Left forelimb (tissue), 1 donor: Measurements from ENCODE around the gene ERC1.
"Not testable (repeated sequence)": the region's sequence is repeated elsewhere in the genome, so short reads cannot be mapped to it uniquely, and the experiment has no call there.

Experiments
- DNase-seq: peaks from one replicate; pipeline ENCODE4 v3.0.0-alpha.2; 2018; ENCODE audit warnings: low spot score

Gene ERC1

DNA sequence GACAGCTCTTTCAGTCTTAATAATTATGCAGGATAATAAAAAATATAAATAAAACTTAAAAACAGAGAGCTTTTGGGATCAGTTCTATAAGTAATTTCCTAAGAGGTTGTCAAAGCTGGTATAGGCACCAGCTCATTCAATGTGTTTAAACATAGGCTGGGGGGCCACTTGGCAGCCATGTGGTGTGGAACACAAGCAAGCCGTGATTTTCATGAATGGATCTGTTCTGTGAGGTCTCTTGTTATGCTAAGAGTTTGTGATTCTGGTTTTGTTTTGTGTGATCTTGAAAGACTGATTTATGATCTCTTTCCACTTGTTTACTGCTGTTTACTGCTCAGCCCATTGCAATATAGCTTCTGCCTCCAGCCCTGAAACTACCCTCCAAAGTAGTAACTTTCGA is 362.4 kb downstream of the ERC1 start:
- no peak for DNase-seq

DNA sequence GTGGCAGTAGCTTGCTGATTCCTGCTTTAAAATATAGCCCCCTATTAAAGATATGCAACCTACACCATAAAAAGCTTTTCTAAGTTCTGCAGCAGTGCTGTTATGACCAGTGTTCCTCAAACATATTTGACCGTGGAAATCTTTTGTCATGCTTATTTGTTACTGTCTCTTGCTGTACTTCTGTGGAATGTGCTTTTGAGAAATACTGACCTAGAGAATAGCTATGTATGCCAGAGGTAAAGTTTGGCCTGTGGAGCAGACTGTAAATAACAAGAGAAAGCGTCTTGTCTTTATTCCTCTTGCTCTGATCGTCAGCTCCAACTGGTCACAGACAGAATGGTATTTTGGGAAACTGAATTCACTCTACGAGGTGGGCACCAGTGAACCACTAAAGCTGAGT is 364.4 kb downstream of the ERC1 start:
- DNase-seq, result no peak

DNA sequence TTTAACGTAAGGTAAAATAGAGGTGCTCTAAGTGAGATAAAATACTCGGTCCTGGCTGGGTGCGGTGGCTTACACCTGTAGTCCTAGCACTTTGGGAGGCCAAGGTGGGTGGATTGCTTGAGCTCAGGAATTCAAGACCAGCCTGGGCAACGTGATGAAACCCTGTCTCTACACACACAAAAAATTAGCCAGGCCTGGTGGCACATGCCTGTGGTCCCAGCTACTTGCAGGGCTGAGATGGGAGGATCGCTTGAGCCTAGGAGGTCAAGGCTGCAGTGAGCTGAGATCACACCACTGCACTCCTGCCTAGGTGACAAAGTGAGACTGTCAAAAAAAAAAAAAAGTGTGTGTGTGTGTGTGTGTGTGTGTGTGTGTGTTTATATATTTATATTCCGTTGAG is 364.8 kb downstream of the ERC1 start:
- not testable (repeated sequence) for DNase-seq

DNA sequence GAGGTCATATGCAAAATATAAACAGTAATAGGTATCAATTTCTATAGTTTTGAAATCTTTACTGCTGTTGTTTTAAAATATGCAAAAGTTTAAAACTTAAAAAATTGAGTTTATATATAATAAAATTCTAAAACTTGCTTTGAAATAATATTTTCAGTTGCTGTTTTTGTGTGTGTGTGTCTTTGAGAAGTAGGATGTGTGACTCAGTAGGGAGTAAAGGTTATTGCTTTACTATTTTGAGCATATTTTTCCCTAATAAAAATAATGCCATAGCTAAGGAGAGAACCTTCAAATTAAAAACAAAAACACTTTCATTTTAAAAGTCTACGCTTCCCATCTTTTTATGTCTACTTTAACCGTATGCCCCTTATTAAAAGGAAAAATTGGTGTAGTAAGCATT is 365.3 kb downstream of the ERC1 start:
- DNase-seq, result no peak

DNA sequence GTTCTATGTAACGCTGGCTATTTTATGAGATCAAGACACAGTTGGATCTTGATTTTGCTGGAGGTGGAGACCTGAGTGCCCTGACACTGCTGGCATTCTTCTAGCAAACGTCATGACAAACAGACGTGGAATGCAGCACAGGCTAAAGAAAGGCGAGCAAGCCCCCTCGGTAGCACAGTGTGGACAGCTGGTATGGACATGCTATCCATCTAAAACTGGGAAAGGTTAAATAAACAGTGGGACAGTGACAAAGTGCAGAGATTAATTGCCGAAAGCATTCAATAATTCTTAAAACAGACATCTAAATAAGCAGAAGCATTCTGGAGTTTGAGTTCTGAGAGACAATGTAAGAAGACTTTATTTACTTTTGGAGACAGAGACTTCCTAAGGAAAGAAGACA is 366.1 kb downstream of the ERC1 start:
- no peak for DNase-seq

DNA sequence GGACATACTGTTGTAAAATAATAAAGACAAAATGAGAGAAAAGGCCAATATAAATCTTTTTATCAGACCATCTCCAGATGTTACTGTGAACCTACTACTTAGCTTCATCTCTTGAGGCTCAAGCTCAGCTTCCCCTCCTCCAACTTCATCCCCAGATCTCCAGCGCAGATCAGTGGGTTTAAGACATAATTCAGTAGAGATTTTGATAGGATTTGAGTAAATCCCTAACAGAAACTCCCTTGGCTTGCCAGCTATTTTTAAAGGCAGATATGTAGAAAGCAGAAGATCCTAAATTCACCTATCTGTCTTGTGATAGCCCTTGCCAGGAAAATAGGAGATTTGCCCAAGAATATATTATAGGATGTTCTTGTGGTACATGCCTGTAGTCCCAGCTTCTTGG is 366.7 kb downstream of the ERC1 start:
- no peak for DNase-seq

DNA sequence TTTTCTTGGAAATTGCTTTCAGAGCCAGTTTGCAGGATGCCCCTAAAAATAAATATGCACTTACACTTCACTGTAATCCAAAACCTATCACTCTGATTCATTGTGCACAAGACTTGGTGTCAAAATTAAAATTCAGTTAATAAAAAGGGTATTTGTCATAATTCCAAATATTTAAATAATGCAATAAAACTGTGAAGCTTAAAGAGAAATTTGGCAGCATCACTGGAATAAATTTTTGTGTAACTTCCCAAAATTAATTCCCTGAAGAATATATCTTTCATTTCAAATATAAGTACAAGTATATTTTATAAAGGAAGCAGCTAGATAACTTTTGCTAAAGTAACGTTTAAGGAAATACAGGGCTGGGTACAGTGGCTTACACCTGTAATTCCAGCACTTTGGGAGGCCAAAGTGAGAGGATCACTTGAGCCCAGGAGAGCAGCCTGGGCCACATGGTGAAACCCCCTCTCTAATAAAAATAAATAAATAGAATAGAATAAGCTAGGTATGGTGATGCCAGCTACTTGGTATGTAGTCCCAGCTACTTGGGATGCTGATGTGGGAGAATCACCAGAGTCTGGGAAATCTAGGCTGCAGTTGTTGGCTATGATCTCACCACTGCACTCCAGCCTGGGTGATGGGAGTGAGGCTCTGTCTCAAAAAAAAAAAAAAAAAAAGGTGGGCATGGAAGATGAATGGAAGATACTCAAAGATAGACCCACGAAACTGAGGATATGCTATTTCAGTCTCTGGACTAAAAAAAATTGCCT is 369.6 kb downstream of the ERC1 start:
- no peak for DNase-seq

DNA sequence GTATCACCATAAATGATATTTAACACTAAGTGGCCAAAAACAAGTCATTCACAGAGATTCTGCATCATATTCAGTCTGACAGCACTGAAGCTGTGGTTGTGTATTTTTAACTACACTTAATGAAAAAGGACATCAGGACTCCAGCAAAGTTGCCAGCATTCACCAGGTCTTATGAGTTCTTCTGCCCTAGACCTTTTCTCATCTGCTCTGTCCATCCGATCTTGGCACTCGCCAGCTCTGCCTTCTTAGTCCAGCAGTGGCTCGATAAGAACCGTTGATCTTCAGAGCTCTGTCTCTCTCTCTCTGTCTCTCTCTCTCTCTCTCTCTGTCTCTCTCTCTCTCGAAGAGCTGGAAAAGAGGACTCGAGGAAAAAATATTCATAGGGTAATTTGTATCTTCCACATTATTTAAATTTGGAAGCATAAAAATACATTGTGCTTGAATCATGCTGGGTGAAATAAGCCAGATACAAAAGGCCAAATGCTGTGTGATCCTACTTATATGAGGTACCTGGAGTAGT is 371.2 kb downstream of the ERC1 start:
- no peak for DNase-seq

DNA sequence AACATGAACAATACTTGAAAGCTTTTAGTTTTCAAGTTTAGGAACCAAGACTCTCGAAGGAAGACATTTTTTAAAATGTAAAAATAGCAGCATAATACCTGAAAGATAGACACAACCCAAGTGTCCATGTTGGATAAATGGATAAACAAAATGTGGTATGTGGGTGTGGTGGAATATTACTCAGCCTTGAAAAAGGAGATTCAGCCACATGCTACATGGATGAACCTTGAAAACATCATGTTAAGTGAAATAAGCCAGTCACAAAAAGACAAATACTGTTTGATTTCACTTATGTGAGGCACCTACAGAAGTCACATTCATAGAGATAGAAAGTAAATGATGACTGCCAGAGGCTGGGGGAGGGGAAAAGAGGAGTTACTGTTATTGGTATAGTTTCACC is 374.7 kb downstream of the ERC1 start:
- no peak for DNase-seq

DNA sequence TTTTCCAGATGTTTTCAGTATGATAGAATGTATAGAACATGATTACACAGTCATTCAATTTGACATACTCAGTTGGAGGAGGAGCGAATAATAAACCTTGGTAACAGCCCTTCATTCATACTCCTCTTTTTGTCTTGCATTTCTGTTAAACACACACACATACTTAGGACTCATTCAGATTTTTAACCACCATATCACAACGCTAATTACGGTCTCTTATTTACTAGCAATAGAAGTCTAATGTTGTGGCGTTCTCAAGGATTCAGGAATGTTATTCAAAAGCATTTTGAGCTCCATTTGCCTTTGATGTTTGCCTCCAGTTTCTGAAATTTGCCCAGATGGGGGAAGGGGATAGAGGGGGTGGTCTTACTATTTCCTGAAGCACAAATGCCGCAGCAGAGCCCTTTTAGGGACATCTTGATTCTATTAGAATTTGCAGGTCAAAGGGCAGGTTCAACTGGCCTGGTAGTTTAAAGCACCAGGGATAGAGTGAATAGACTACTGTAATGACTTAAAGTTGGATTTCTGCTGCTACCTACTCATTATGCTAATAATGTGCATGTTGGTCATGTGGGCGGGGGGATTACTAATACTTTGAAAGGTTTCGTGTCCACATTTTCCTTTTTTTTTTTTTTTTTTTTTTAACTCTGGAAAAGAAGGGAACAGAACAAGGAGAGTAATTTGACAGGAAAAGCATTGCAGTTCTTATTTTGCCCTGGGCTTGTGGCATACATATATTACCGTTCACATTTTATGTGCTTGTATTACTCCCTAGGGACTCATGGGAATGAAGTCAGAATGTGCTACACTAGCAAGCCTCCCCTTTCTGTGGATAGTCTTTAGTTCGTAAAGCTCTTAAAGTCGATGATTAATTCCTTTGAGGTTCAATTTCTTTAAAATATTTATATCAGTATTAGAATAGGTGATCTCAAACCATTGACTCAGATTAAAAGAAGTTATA is 376.6 kb downstream of the ERC1 start:
- no peak for DNase-seq

DNA sequence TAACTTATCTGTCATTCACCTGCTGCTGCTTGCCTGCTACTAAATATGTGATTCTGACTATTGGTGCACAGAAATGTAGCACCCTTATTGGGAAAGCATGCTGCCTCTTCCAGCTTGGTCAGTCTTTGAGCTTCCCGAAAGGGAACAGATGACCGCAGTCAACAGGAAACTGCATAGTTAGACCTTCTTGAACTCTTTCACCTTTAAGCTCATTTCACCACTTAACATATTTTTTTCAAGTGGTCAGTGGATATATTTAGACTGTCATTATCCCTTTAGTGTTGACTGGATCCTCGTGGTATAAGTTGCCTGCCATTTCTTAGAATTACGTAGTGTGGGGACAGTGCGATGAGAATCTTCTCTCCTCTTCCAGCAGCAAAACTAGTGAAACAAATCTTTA is 378.4 kb downstream of the ERC1 start:
- DNase-seq, result no peak

DNA sequence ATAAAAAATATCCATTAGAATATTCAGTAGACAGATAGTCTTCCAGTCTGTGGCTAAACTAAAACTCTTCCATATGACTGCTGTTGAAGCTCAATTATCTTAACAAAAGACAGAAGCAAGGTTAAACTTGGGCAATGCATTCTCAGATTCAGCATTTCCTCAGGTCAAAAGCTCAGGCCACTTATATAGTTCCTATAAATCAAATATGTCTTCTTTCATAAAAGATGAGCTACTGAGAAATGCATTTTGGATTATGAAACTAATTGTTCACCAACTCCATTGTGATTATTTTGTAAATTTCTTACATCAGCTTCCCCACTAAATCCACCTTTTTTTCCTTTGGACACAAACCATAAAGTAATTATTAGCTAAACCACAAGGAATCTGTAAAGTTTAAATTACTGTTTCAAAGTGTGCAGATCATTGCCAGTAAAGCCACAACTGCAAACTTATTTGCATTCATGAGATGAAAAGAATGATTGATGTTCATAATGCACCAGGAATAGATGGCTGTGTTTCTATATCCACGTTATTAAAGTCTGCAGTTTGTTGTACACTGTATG is 379.0 kb downstream of the ERC1 start:
- no peak for DNase-seq

DNA sequence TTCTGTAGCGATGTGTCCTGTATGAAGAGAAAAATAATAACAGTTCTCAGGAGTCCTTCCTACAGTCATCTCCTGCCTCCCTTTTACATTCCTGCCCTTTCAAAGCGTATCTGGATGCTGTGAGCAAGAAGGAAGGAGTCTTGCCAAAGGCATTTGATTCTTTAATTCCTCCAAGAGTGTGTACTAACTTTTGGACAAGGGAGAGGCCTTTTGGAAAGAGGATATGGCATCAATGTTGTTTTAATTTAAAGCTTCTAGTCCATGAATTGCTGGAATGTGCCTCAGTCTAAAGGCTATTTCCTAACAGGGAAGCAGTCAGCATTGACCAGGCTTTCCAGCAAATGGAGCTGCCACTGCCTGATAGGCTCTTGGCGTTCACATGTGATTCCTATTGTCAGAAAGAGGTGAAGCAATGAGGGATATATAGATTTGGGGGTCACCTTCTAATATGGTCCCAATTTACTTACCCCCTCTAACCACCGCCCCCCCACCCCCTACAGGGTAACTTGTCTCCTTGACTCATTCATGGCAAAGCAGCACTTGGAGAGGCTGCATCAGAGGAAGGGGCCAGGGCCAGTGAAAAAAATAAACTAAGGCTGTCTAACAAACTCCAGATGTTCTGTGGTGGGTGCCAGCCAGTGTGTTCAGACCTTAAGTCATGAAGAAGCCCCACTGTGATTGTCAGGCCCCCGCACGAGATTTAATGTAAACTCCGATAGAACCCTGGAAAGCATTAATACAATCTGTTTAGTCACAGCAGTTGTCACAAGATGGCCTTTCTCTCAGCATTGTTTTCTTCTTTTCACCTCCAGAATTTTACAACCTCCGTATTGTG is 383.1 kb downstream of the ERC1 start:
- DNase-seq, result peak; percentile 72

DNA sequence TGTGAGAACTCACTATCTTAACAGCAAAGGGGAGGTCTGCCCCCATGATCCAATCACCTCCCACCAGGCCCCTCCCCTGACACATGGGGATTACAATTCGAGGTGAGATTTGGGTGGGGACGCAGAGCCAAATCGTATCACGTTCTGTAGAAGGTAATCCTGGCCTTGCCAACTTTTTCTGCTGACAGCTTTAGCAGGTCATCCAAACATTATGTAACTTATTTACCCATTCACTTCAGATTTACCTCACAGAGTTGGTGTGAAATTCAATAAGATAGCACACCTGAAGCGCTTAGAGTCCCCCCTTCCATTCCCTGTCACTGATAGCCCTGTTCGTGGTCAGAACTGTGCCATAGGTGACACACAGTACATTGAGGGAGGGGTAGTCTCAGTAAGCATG is 384.3 kb downstream of the ERC1 start:
- no peak for DNase-seq

DNA sequence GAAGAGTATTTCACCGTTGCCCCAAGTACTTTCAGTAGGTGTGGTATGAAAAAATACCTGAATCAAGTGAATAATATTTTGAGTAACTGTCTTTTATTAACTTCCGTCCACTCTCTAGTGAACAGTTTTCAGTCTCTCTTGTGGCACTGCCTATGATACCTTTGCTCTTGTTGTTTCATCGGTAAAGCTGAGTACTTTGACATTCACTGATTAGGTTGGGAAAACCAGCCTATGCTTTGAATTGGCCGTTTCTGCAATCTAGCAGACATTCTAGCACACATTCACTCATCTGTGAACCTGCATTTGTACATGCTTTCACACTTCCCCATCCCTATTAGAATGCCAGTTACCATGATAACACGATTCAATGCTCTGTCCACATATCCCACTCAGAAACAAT is 386.1 kb downstream of the ERC1 start:
- no peak for DNase-seq

DNA sequence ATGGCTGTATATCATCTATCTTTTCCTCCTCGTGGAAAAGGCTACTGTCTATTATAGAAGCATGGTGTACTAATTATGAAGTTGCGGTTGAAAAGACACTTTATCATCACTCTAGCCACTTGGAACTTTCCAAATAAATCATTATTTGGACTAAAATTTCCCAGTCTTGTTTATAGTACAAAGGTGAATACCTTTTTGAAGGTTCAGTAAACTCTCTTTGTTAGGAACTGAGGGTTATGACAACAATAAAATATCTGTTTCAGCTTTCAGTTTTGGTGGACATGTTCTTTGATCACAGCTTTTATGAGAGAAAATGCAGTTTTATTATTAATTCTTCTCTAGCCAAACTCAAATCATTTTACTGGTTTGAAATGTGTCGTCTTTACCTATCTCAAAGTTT is 386.7 kb downstream of the ERC1 start:
- no peak for DNase-seq

DNA sequence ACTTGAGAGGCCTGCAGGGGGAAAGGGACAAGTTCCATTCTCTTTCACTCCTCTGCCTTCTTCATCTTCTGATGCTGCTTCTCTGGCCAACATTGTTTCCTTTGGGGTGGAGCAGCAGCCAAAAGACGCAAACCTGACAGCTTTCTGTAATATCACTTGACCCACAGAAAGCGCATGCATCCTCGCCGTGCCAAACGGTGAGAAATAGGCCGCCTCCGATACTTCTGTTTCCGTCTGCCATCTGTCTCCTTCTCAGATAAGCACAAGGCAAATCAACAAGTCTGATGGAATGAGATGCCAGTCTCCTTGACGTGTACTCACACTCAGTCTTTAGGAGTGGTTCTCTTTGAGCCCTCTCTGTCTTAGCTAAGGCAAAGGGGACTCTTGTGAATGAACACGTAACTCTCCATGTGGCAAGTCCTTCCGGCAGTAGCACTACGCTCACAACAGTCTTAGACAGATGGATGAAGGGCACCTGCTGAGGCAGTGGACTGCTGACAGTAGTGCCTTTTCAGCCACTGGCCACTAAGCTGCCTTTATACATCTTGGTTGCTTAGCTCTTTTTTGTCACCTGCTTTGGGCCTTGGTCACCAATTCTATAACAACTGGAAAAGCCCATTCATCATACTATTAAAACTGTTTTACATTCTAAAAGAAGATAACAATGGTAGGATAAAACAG is 389.3 kb downstream of the ERC1 start:
- DNase-seq, result no peak

DNA sequence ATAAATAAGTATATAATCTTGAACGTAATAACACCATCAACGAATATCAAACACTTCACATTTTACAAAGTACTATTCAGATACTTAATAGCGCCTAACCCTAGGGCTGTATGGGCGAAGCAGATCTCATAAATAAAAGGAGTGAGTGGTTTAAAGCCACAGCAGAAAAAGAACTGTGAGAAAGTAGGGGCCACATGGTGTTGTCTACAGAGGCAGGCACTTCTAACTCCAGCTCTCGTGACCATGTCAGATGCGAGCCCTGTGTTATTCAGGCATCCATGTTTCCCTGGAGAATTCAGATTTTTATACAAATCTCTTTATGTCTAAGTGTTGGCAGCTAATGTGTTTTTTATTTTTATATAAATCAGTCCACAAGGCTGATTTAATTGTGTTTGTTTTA is 391.1 kb downstream of the ERC1 start:
- no peak for DNase-seq

DNA sequence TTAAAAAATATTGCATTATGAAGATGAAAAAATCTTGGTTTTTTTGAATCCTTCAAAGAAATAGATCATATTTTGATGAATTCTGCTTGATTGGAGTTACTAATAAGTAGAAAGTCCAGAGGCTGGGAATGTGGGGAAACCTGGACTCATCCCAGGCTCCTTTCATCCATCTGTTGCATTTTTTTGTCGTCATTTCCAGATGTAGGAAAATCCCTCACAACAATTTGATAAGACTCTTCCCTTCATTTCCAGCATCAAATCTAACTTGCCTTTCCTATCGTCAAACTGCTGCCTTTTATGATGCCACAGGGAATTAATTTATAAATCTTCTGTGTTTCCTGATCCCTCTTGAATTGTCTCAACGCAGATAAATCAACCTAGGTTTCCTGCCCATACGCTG is 391.8 kb downstream of the ERC1 start:
- DNase-seq, result no peak

DNA sequence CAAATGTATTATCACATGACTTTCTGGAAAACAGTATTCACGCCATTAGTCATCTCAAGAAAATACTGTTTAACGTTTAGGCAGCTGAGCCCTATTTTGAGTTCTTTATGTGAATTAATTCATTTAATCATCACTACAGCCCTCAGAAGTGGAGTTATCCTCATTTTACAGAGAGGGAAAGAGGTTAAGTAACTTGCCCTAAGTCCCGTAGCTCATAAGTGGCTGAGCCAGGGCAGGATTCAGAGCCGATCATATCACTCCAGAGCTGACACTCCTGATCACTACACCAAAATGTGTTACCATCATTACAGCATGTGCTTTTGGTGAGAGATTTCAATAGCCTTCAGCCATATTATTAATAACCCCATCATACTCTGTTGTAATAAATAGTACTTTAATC is 392.7 kb downstream of the ERC1 start:
- no peak for DNase-seq

DNA sequence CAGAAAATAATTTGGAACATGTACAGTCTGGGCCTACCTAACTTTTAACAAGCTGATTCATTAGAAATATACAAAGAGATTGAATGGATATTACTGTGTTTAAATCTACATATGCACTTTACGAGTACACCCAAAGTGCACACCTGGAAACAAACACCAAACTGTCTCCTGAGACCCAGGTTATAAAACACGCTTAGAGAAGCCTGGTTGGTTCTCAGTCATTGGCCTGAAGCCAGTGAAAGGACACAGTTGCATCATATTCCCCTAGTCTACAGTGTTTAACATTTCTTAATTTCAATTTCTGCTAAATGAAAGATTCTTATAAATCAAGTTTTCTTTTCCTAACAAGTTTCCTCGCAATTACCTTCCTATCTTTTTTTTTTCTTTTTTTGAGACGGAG is 393.9 kb downstream of the ERC1 start:
- DNase-seq, result no peak
